Panc1 (cell line): Measurements from ENCODE around the gene AP1B1.

Experiments used
- POLR2AphosphoS5 ChIP-seq: IDR thresholded peaks from 2 replicates; pipeline ENCODE4 v1.6.1; 2012; ENCODE audit warnings: mild to moderate bottlenecking, low read depth, low read length, moderate library complexity
- TF ChIP-seq, protein P1 (sequence below): fragments of 450-650 bp; IDR thresholded peaks from 2 replicates; pipeline ENCODE4 v1.5.1; 2017; ENCODE audit warnings: mild to moderate bottlenecking
- TF ChIP-seq, protein P2 (sequence below), 2 experiments: IDR thresholded peaks; 2 replicates each; pipeline ENCODE4 v1.6.1; 2011 to 2012; ENCODE audit warnings: low read depth in 2 of 2, control low read depth in 1 of 2, low read length in 1 of 2, mild to moderate bottlenecking in 1 of 2, moderate library complexity in 1 of 2; ENCODE audit not compliant: insufficient read depth in 1 of 2

DNA sequence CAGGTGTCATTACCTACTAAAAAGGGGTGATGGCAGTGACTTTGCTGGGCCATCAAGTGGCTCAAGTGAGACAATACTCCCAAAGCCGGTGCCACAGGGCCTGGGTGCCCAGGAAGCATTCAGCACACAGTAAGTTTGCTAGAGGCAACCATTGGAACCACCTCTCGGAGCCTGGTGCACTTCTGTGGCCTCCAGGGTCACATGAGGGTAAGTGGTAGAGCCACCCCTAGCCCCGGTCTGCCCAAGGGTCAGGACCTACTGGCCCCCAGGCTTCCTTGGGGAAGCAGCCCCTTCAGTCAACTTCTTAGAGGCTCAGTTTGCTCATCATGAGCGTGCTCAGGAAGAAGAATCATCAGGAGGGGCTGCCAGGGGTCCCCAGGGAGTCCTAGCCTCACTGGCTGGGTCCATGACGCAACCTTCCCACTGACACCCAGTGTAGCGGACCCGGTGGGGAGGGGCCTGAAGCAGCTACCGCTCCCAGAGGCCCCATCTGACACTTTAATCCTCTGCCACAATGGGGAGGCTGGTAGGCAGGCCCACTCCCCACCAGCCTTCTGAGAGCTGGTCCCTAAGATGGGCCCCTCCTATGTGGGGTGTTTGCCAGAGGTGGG is 55.4 kb downstream of the AP1B1 start:
- TF ChIP-seq, protein P1, sequence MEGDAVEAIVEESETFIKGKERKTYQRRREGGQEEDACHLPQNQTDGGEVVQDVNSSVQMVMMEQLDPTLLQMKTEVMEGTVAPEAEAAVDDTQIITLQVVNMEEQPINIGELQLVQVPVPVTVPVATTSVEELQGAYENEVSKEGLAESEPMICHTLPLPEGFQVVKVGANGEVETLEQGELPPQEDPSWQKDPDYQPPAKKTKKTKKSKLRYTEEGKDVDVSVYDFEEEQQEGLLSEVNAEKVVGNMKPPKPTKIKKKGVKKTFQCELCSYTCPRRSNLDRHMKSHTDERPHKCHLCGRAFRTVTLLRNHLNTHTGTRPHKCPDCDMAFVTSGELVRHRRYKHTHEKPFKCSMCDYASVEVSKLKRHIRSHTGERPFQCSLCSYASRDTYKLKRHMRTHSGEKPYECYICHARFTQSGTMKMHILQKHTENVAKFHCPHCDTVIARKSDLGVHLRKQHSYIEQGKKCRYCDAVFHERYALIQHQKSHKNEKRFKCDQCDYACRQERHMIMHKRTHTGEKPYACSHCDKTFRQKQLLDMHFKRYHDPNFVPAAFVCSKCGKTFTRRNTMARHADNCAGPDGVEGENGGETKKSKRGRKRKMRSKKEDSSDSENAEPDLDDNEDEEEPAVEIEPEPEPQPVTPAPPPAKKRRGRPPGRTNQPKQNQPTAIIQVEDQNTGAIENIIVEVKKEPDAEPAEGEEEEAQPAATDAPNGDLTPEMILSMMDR, result no peak
- TF ChIP-seq POLR2AphosphoS5, result no peak
- TF ChIP-seq, protein P2, sequence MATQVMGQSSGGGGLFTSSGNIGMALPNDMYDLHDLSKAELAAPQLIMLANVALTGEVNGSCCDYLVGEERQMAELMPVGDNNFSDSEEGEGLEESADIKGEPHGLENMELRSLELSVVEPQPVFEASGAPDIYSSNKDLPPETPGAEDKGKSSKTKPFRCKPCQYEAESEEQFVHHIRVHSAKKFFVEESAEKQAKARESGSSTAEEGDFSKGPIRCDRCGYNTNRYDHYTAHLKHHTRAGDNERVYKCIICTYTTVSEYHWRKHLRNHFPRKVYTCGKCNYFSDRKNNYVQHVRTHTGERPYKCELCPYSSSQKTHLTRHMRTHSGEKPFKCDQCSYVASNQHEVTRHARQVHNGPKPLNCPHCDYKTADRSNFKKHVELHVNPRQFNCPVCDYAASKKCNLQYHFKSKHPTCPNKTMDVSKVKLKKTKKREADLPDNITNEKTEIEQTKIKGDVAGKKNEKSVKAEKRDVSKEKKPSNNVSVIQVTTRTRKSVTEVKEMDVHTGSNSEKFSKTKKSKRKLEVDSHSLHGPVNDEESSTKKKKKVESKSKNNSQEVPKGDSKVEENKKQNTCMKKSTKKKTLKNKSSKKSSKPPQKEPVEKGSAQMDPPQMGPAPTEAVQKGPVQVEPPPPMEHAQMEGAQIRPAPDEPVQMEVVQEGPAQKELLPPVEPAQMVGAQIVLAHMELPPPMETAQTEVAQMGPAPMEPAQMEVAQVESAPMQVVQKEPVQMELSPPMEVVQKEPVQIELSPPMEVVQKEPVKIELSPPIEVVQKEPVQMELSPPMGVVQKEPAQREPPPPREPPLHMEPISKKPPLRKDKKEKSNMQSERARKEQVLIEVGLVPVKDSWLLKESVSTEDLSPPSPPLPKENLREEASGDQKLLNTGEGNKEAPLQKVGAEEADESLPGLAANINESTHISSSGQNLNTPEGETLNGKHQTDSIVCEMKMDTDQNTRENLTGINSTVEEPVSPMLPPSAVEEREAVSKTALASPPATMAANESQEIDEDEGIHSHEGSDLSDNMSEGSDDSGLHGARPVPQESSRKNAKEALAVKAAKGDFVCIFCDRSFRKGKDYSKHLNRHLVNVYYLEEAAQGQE (IDR thresholded peaks at IDR 0.05; ENCODE audit: insufficient read depth in 1 of 2, low read depth in 2 of 2, low read length in 1 of 2), result no peak
